HAP-1 (cell line): Measurements from ENCODE around the gene C1orf216.
A peak's percentile ranks its signal among the peaks of the same experiment; 100 is the strongest.
"Not testable (repeated sequence)": the region's sequence is repeated elsewhere in the genome, so short reads cannot be mapped to it uniquely, and the experiment has no call there.

Experiments
- DNase-seq, 2 experiments: peaks; one replicate each; pipeline ENCODE4 v3.0.0-alpha.2; 2016 to 2020; ENCODE audit warnings: low spot score in 2 of 2
- H3K27me3 ChIP-seq: fragments of 250-450 bp; sonication (Bioruptor Pico); 2 replicates; pipeline ENCODE4 v1.5.1; 2020; ENCODE audit warnings: low read depth, mild to moderate bottlenecking, moderate library complexity
- H3K36me3 ChIP-seq: fragments of 250-450 bp; sonication (Bioruptor Pico); replicated peaks from 2 replicates; pipeline ENCODE4 v1.5.1; 2020; ENCODE audit warnings: mild to moderate bottlenecking
- H3K4me1 ChIP-seq: fragments of 250-450 bp; sonication (Bioruptor Pico); 2 replicates; pipeline ENCODE4 v1.5.1; 2020; ENCODE audit warnings: mild to moderate bottlenecking
- H3K4me3 ChIP-seq: fragments of 250-450 bp; sonication (Bioruptor Pico); 2 replicates; pipeline ENCODE4 v1.5.1; 2020; ENCODE audit warnings: mild to moderate bottlenecking, moderate library complexity
- H3K9me3 ChIP-seq: fragments of 250-450 bp; sonication (Bioruptor Pico); 2 replicates; pipeline ENCODE4 v1.5.1; 2020; ENCODE audit warnings: mild to moderate bottlenecking, moderate library complexity
- in situ Hi-C: fragments of 300-500 bp; cut with MboI; formaldehyde crosslinking; loops from 3 replicates; pipeline ENCODE4 v1.14.3; 2020; ENCODE audit warnings: low sequenced_read_pairs, inconsistent platforms, mixed read lengths

Gene C1orf216

GRCh38 chr1:35717911-35718476 lies 690 bp downstream of the C1orf216 start:
- H3K4me1 ChIP-seq, result peaks cover 22% of the 10 kb centered on the region
- in situ Hi-C loops, result loop anchor here (5.0 kb wide), 1 partner anchor 76 kb away; the partner anchor contains the start of gene PSMB2
- DNase-seq, result peak; percentile 49 to 72
- peak overlapping the region; percentile 47 for H3K4me3 ChIP-seq
- no peaks in the 10 kb centered on the region for H3K9me3 ChIP-seq
- H3K36me3 ChIP-seq, result peaks cover 26% of the 10 kb centered on the region
- H3K27me3 ChIP-seq, result no peaks in the 10 kb centered on the region

- DNase-seq, result peak; percentile 75 to 91
- no peaks in the 10 kb centered on the region for H3K27me3 ChIP-seq
- in situ Hi-C loops, result loop anchor here (5.0 kb wide), 1 partner anchor 73 kb away; the partner anchor contains the start of gene PSMB2
- H3K9me3 ChIP-seq, result no peaks in the 10 kb centered on the region
- no peak overlapping the region for H3K4me3 ChIP-seq
- H3K36me3 ChIP-seq, result peaks cover 26% of the 10 kb centered on the region
- H3K4me1 ChIP-seq, result peaks cover 22% of the 10 kb centered on the region
Observed at GRCh38 chr1:35715568-35716002, 3.1 kb downstream of the C1orf216 start.

DNA sequence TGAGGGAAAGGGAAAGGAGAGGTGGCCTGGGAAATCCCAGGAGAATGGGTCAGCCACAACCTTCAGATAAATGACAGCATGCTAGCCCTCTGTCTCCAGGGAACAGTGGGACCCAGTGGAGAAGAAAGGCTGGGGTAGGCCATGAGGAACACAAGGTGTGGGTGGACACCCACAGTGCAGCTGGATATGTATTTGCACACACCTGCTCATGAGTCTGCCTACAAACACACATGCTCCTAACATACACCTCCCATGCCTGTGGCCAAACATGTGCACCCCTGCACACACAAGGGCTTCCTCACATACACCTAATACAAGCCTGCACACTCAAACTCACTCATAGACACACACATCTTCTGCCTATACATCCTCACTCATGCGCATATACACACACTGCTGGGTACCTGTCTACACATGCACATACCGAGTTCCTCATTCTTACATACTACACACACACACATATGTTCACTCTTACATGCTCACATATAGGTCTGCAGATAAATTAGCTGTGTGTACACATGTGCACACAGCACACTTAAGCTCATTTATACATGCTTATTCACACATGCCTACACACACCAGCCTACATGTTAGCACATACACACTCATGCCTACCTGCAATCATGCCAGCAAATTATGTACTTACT lies 3.6 kb downstream of the C1orf216 start:
- in situ Hi-C loops, result loop anchor here (5.0 kb wide), 1 partner anchor 73 kb away; the partner anchor contains the start of gene PSMB2
- Histone ChIP-seq H3K4me3 (no peak overlapping the region), H3K4me1 (peaks cover 22% of the 10 kb centered on the region), H3K27me3 (no peaks in the 10 kb centered on the region), H3K36me3 (peaks cover 25% of the 10 kb centered on the region), H3K9me3 (no peaks in the 10 kb centered on the region)
- no peak for DNase-seq

DNA sequence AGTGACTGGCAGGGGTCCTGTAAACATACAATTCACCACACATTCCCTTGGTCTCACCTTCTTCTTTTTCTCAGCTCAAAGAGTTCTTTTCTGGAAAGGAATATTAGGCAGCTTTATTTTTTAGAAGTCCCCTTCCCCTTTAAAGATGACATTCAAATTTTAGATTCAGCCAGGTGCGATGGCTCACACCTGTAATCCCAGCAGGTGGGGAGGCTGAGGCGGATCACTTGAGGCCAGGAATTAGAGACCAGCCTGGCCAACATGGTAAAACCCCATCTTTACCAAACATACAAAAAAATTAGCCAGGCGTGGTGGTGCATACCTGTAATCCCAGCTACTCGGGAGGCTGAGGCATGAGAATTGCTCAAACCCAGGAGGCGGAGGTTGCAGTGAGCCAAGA lies 7.6 kb downstream of the C1orf216 start:
- DNase-seq, H3K4me3 ChIP-seq, in situ Hi-C loops, H3K27me3 ChIP-seq, H3K9me3 ChIP-seq: not testable (repeated sequence)
- H3K36me3 ChIP-seq, result peaks cover 22% of the 10 kb centered on the region
- H3K4me1 ChIP-seq, result peaks cover 20% of the 10 kb centered on the region

DNA sequence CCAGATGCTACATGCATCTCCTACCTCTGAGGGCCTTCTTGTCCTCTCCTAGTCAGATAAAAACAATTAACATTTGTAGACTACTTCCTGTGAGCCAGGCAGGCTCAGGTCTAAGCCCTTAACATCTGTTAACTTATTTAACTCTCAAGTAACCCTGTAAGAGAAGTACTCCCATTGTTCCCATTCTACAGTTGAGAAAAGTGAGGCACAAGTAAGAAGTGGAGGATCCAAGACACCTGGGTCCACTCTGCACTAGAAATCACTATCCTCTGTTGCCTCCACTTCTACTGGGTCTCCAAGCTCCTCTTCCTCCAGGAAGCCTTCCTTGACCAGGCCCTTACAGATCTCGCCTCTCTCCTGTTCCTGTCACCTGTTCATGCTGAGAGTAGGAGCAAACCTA lies 9.7 kb downstream of the C1orf216 start:
- in situ Hi-C loops, result no loop called here

DNA sequence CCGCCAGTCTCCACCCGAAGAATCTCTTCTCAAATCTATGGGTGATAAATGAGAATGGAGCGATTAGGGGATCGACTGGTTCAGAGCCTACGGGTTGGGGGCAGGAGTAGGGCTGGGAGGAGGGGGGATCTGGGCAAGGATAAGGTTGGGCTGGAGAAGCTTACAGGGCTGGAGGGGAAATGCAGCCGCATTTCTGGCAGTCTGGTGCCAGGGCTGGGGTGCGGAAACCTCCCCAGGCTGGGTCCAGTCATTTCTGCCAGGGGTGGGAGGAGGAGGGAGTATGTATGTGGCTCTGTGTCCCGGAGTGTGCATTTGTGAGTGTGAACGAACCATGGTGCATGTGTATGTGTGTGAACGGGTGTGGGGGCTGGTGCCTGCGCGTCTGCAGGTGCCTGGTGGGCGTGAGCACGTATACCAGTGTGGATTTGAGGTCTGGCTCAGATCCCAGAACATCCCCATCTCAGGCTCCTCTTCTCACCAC lies 10.2 kb downstream of the C1orf216 start:
- H3K9me3 ChIP-seq, result no peaks in the 10 kb centered on the region
- H3K4me1 ChIP-seq, result peaks cover 11% of the 10 kb centered on the region
- peak overlapping the region; percentile 33 for H3K4me3 ChIP-seq
- in situ Hi-C loops, result no loop called here
- H3K27me3 ChIP-seq, result no peaks in the 10 kb centered on the region
- peak; percentile 32 to 46 for DNase-seq
- H3K36me3 ChIP-seq, result no peaks in the 10 kb centered on the region; the same call in 1 of the 2 replicates

More for the DNA sequence above, 9.7 kb downstream of the C1orf216 start:
- no peak overlapping the region for H3K4me3 ChIP-seq
- no peaks in the 10 kb centered on the region for H3K9me3 ChIP-seq
- peaks cover 11% of the 10 kb centered on the region for H3K4me1 ChIP-seq
- peaks cover under 1% of the 10 kb centered on the region; the same call in 1 of the 2 replicates for H3K36me3 ChIP-seq
- H3K27me3 ChIP-seq, result no peaks in the 10 kb centered on the region
- no peak for DNase-seq

GRCh38 chr1:35707601-35708440 lies 10.9 kb downstream of the C1orf216 start:
- H3K27me3 ChIP-seq, result no peaks in the 10 kb centered on the region
- H3K4me3 ChIP-seq, result peak overlapping the region; percentile 33

GRCh38 chr1:35706846-35707600 lies 11.7 kb downstream of the C1orf216 start:
- Histone ChIP-seq H3K4me1 (peaks cover 16% of the 10 kb centered on the region), H3K27me3 (no peaks in the 10 kb centered on the region), H3K4me3 (peak overlapping the region; percentile 33; the same call in 1 of the 2 replicates), H3K36me3 (no peaks in the 10 kb centered on the region), H3K9me3 (no peaks in the 10 kb centered on the region)
- in situ Hi-C loops, result no loop called here
- DNase-seq, result no peak

More at GRCh38 chr1:35707601-35708440, 10.9 kb downstream of the C1orf216 start:
- peak; percentile 77 to 93 for DNase-seq
- Histone ChIP-seq H3K9me3 (no peaks in the 10 kb centered on the region), H3K4me1 (peaks cover 13% of the 10 kb centered on the region), H3K36me3 (no peaks in the 10 kb centered on the region)
- in situ Hi-C loops, result no loop called here

- H3K4me3 ChIP-seq, result no peak overlapping the region
- H3K27me3 ChIP-seq, result no peaks in the 10 kb centered on the region
- H3K9me3 ChIP-seq, result no peaks in the 10 kb centered on the region
- peak in 1 of 2 experiments; percentile 19 for DNase-seq
- H3K4me1 ChIP-seq, result peaks cover 9% of the 10 kb centered on the region
- no peaks in the 10 kb centered on the region for H3K36me3 ChIP-seq
- in situ Hi-C loops, result no loop called here
Observed at GRCh38 chr1:35702508-35702907, 16.2 kb downstream of the C1orf216 start.

DNA sequence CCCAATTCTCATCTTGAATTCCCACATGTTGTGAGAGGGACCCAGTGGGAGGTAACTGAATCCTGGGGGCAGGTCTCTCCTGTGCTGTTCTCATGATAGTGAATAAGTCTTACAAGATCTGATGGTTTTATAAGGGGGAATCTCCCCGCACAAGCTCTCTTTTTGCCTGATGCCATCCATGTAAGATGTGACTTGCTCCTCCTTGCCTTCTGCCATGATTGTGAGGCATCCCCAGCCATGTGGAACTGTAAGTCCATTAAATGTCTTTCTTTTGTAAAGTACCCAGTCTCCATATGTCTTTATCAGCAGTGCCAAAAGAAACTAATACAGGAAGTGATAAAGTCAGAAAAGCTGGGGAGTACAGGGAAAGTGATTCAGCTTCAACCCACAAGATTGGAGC lies 19.5 kb downstream of the C1orf216 start:
- H3K4me3 ChIP-seq, H3K36me3 ChIP-seq, H3K27me3 ChIP-seq, H3K9me3 ChIP-seq, H3K4me1 ChIP-seq, in situ Hi-C loops: not testable (repeated sequence)
- peak in 1 of 2 experiments; percentile 1 for DNase-seq

DNA sequence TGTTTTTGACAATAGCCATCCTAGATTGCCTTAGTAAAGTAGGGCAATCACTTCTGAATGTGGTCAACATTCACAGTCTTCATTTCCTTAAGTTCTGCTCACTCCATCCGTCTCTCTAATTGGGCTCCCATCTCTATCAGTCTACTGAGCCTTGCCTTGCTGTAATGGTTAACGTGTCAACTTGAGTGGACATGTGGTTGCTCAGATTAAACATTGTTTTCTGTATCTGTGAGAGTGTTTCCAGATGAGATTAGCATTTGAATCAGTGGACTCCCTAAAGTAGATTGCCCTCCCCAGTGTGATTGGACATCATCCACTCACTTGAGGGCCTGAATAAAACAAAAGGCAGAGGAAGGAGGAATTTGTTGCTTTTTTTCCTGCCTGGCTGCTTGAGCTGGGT lies 26.4 kb downstream of the C1orf216 start:
- DNase-seq, result peak in 1 of 2 experiments; percentile 29
- Histone ChIP-seq H3K9me3 (no peaks in the 10 kb centered on the region), H3K27me3 (no peaks in the 10 kb centered on the region), H3K36me3 (no peaks in the 10 kb centered on the region), H3K4me3 (no peak overlapping the region), H3K4me1 (no peaks in the 10 kb centered on the region; the same call in 1 of the 2 replicates)
- in situ Hi-C loops, result no loop called here

- no peaks in the 10 kb centered on the region for H3K27me3 ChIP-seq
- H3K36me3 ChIP-seq, result no peaks in the 10 kb centered on the region
- in situ Hi-C loops, result no loop called here
- peak in 1 of 2 experiments; percentile 1 for DNase-seq
- H3K9me3 ChIP-seq, result no peaks in the 10 kb centered on the region
- no peaks in the 10 kb centered on the region; the same call in 1 of the 2 replicates for H3K4me1 ChIP-seq
- no peak overlapping the region for H3K4me3 ChIP-seq
Observed at GRCh38 chr1:35691571-35692220, 27.0 kb downstream of the C1orf216 start.
